ENCODE measurements around the gene R3HDM4. TPM values are rescaled to one million over a fixed set of nuclear protein-coding genes. Genes with fewer than 3 reads are reported as not detected.

Gene R3HDM4
- total RNA-seq, 1 donor from 2014 or later: 75.7 TPM

- DNase-seq (ENCODE audit: extremely low read depth, low read depth, low spot score): no peak
Observed at GRCh38 chr19:932648-933552, 19.9 kb upstream of the R3HDM4 start.

GRCh38 chr19:931860-932647 lies 19.0 kb upstream of the R3HDM4 start:
- DNase-seq (ENCODE audit: extremely low read depth, low read depth, low spot score): no peak

DNA sequence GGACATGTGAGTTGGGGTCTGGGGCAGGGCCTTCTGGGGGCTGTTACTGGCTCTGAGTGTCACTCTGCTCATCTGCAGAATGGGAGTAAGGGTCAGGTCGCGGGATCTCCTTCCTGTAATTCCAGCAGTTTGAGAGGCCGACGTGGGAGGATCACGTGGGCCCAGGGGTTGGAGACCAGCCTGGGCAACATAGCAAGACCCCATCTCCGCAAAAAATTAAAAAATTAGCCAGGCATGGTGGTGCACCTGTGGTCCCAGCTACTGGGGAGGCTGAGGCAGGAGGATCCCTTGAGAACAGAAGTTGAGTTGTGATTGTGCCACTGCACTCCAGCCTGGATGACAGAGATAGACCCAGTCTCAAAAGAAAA lies 16.9 kb upstream of the R3HDM4 start:
- DNase-seq (ENCODE audit: extremely low read depth, low read depth, low spot score): no peak

DNA sequence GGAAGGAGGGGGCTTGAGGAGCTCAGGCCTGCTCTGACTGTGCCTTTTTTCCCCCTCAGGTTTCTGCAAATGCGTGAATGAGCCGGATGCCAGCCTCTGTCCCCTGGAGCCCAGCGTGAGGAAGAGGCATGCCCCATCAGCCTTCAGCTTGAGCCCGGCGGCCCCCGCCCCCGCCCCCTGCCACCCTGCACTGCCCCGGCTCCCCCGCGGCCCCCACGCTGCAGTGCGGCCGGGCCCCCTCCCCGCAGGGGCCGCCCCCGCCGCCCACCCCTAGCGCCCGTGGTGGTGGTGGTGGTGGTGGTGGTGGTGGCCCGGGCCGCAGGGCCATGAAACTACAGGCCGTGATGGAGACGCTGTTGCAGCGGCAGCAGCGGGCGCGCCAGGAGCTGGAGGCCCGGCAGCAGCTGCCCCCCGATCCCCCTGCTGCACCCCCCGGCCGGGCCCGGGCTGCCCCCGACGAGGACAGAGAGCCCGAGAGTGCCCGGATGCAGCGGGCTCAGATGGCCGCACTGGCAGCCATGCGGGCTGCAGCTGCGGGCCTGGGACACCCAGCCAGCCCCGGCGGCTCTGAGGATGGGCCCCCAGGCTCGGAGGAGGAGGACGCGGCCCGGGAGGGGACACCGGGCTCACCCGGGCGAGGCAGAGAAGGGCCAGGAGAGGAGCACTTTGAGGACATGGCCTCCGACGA lies 16.3 kb upstream of the R3HDM4 start:
- no peak for DNase-seq (ENCODE audit: extremely low read depth, low read depth, low spot score)

- no peak for DNase-seq (ENCODE audit: extremely low read depth, low read depth, low spot score)
Observed at GRCh38 chr19:928471-929202, 15.6 kb upstream of the R3HDM4 start.

DNA sequence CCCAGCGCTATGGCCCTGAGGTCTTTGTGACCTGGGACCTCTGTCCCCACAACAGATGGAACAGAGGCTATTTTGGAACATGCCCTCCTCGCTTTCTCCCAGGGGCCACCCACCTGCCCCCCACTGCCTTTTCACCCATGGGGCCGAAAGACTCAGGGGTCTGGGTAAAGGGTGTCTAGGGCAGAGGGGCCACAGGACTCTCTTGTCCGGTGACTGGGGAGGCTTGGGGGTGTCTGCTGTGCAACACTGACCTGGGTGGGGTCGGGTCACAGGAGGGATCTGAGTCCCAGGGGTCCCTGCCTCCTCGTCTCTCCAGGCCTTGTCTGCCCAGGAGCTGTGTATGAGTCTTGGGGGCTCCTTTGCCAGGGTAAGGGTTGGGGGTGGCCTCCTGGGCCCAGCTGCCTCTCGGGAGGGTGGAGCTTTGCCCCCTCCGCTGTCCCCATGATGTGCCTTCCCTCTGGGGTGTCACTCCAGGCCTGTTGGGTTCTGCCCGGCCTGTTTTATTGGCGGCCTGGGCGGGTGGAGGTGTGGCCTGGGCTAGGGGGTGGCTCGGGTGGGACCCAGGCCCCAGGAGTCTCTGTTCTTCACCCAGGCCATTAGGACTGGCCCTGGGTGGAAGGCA lies 14.9 kb upstream of the R3HDM4 start:
- DNase-seq (ENCODE audit: extremely low read depth, low read depth, low spot score): no peak

DNA sequence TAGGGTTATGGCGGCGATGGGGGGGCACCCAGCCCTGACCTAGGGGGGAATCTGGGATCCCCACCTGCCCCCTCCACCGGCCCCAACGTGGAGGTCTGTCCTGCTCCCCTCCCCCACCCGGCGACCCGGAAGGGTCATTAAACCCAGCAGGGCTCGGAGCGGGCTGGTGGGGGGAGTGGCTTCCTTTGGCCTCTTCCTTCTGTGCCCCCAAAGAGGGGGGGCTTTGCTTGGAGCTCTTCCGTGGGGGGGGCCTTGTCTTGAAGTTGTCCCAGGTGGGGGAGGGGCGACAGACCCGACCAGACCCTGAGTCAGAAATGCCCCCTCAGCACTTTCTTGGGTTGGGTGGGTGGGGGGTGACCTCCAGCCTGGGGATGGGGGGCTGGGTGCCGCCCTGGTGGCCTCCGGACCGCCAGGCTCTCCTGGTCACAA lies 14.3 kb upstream of the R3HDM4 start:
- no peak for DNase-seq (ENCODE audit: extremely low read depth, low read depth, low spot score)

- no peak for DNase-seq (ENCODE audit: extremely low read depth, low read depth, low spot score)
Observed at GRCh38 chr19:926589-927350, 13.8 kb upstream of the R3HDM4 start.

GRCh38 chr19:926323-926588 lies 13.2 kb upstream of the R3HDM4 start:
- no peak for DNase-seq (ENCODE audit: extremely low read depth, low read depth, low spot score)

- no peak for DNase-seq (ENCODE audit: extremely low read depth, low read depth, low spot score)
Observed at GRCh38 chr19:925526-926322, 12.7 kb upstream of the R3HDM4 start, which contains the start of gene ARID3A. ARID3A (plus strand) TSS chr19:926035; CDS start chr19:929529, 3,494 bp downstream.

- DNase-seq (ENCODE audit: extremely low read depth, low read depth, low spot score): no peak
Observed at GRCh38 chr19:925087-925525, 12.1 kb upstream of the R3HDM4 start.

DNA sequence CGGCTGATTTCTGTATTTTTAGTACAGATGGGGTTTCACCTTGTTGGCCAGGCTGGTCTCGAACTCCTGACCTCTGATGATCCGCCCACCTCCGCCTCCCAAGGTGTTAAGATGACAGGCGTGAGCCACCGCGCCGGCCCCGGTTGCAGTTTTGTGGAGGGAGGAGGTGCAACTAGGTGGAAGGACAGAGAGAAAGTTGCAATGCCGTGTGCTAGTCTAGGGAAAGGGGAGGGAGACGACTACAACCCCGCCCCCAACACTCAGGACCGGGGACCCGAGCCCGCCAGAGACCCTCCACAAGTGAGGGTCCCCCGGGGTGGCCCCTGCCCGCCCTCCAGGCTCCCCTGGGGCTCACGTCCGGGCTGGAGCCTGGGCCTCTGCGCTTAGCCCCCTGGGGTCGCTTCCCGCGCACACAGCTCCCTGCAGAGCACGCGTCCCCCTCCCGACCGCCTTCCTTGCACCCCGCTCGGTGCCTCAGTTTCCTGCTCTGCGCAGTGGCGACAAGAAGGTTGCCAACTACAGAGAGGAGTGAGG lies 11.6 kb upstream of the R3HDM4 start:
- no peak for DNase-seq (ENCODE audit: extremely low read depth, low read depth, low spot score)

DNA sequence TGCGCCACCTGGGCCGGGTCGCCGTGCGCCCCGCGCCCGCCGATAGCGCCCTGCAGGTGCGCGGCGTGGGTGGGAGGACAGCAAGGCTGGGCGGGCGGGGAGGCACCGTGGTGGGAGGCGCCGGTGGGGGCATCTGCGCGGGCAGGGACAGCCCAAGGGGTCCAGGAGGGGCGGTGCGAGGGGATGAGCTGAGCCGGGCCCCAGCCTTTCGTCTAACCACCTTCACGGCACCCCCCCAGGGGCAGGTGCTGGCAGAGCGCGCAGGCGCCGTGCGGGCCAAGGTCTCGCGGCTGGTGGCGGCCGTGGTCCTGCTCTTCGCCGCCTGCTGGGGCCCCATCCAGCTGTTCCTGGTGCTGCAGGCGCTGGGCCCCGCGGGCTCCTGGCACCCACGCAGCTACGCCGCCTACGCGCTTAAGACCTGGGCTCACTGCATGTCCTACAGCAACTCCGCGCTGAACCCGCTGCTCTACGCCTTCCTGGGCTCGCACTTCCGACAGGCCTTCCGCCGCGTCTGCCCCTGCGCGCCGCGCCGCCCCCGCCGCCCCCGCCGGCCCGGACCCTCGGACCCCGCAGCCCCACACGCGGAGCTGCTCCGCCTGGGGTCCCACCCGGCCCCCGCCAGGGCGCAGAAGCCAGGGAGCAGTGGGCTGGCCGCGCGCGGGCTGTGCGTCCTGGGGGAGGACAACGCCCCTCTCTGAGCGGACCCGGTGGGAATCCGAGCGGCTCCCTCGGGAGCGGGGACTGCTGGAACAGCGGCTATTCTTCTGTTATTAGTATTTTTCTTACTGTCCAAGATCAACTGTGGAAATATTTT lies 7.2 kb upstream of the R3HDM4 start:
- DNase-seq (ENCODE audit: extremely low read depth, low read depth, low spot score): no peak

- DNase-seq (ENCODE audit: extremely low read depth, low read depth, low spot score): no peak
Observed at GRCh38 chr19:919199-920050, 6.4 kb upstream of the R3HDM4 start.

GRCh38 chr19:918481-919198 lies 5.6 kb upstream of the R3HDM4 start:
- DNase-seq (ENCODE audit: extremely low read depth, low read depth, low spot score): no peak

DNA sequence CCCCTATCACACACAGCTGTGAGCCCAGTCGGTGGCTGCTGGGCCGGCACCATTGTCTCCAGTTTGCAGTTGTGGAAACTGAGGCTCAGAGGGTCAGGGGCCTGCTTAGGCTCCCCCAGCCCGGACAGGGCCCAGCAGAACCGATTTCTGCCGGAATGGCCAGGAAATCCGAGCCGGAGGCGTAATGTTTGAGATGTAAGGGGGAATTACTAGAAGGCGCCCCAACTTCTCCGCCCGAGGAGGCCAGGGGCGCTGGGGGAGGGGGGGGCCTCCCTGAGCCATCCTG lies 5.1 kb upstream of the R3HDM4 start:
- no peak for DNase-seq (ENCODE audit: extremely low read depth, low read depth, low spot score)

Measured in glomerular endothelial cell (primary cell).